Measurements from ENCODE around the gene ZG16. TPM values are rescaled to one million over a fixed set of nuclear protein-coding genes. Genes with fewer than 3 reads are reported as not detected.

Gene ZG16
- total RNA-seq, 4 donors from 2014 or later: not detected

DNA sequence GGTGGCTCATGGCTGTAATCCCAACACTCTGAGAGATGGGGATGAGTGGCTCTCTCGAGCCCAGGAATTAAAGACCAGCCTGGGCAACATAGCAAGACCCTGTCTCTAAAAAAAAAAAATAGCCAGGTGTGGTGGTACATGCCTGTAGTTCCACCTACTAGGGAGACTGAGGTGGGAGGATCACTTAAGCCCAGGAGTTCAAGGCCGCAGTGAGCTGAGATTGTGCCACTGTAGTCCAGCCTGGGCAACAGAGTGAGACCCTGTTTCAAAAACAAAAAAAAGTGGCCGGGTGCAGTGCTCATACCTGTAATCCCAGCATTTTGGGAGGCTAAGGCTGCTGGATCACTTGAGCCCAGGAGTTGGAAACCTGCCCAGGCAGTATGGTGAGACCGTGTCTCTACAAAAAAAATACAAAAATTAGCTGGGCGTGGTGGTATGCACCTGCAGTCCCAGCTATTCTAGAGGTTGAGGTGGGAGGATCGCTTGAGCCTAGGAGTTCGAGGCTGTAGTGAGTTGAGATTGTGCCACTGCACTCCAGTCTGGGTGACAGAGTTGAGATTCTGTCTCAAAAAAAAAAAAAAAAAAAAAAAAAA lies 35.3 kb upstream of the ZG16 start:
- Histone ChIP-seq H3K4me1 (no peaks in the 10 kb centered on the region), H3K27ac (no peak overlapping the region), H3K4me3 (no peak overlapping the region), H3K9me3 (peaks cover 0 to 9% (median 0%) of the 10 kb centered on the region in 4 donors), H3K36me3 (no peaks in the 10 kb centered on the region), H3K27me3 (no peaks in the 10 kb centered on the region)
- no peak for TF ChIP-seq CTCF (IDR thresholded peaks at IDR 0.05)
- TF ChIP-seq POLR2A (IDR thresholded peaks at IDR 0.05): no peak
- no peak for TF ChIP-seq EP300 (IDR thresholded peaks at IDR 0.05)
- 80 to 88% methylated on average over 7 of the region's 7 CpGs for WGBS, 2 donors
- no peak for DNase-seq (ENCODE audit: low spot score in 2 of 2)

DNA sequence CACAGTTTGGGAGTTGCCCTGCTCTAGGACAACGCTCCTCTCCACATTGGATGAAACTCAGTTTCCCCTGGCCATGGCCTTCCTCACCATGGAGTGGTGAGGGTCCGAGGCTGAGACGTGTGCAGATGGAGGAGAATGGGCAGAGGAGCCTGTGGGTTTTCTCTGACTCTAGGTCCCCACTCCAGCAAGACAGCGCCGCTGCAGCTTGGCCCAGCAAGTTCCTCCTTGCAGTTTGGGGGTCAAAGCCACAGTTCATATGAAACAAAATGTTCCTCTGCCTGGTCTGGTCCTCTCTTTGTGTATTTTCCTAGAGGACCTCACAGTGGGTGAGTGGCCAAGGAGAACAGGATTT lies 34.6 kb upstream of the ZG16 start:
- Histone ChIP-seq H3K4me3 (no peak overlapping the region), H3K27me3 (no peaks in the 10 kb centered on the region), H3K36me3 (no peaks in the 10 kb centered on the region), H3K4me1 (no peaks in the 10 kb centered on the region), H3K9me3 (peaks cover 0 to 3% (median 0%) of the 10 kb centered on the region in 4 donors), H3K27ac (no peak overlapping the region)
- 70 to 81% methylated on average over 5 of the region's 5 CpGs for WGBS, 2 donors
- no peak for TF ChIP-seq EP300 (IDR thresholded peaks at IDR 0.05)
- no peak for TF ChIP-seq POLR2A (IDR thresholded peaks at IDR 0.05)
- no peak for TF ChIP-seq CTCF (IDR thresholded peaks at IDR 0.05)
- no peak for DNase-seq (ENCODE audit: low spot score in 2 of 2)

- Histone ChIP-seq H3K4me1 (no peaks in the 10 kb centered on the region), H3K36me3 (no peaks in the 10 kb centered on the region), H3K9me3 (no peaks in the 10 kb centered on the region), H3K27me3 (no peaks in the 10 kb centered on the region), H3K4me3 (no peak overlapping the region), H3K27ac (peak overlapping the region in 1 of 4 donors; percentile 7)
- no peak for TF ChIP-seq POLR2A (IDR thresholded peaks at IDR 0.05)
- TF ChIP-seq EP300 (IDR thresholded peaks at IDR 0.05): no peak
- TF ChIP-seq CTCF (IDR thresholded peaks at IDR 0.05): no peak
- WGBS, 2 donors: 85 to 87% methylated on average over 10 to 18 of the region's 21 CpGs
- no peak for DNase-seq (ENCODE audit: low spot score in 2 of 2)
These were observed 34.1 kb upstream of the ZG16 start for GRCh38 chr16:29743827-29744531.

- no peaks in the 10 kb centered on the region for H3K27me3 ChIP-seq
- no peaks in the 10 kb centered on the region for H3K36me3 ChIP-seq
- peak overlapping the region in 2 of 4 donors; percentile 43 to 49 for H3K4me3 ChIP-seq
- TF ChIP-seq CTCF (IDR thresholded peaks at IDR 0.05) (no peak), EP300 (IDR thresholded peaks at IDR 0.05) (no peak), POLR2A (IDR thresholded peaks at IDR 0.05) (no peak)
- H3K27ac ChIP-seq: peak overlapping the region in 1 of 4 donors; percentile 67
- H3K9me3 ChIP-seq: no peaks in the 10 kb centered on the region
- 82 to 89% methylated on average over 9 to 20 of the region's 20 CpGs for WGBS, 2 donors
- DNase-seq (ENCODE audit: low spot score in 2 of 2): no peak
- no peaks in the 10 kb centered on the region for H3K4me1 ChIP-seq
These were observed 33.4 kb upstream of the ZG16 start for GRCh38 chr16:29744541-29745101.
